Measurements from ENCODE around the gene AKIRIN2.

GRCh38 chr6:87661503-87661902 lies 40.5 kb downstream of the AKIRIN2 start:
- no peak for TF ChIP-seq CTCF (IDR thresholded peaks at IDR 0.05; ENCODE audit: poor library complexity)
- no peak for TF ChIP-seq EZH2 (IDR thresholded peaks at IDR 0.05; ENCODE audit: borderline replicate concordance)
- TF ChIP-seq EZH2phosphoT487 (IDR thresholded peaks at IDR 0.05; ENCODE audit: low read depth, severe bottlenecking, unreplicated experiment), result no peak
